GM18511 (cell line): Measurements from ENCODE around the gene IL1F10.
"Not testable (repeated sequence)": the region's sequence is repeated elsewhere in the genome, so short reads cannot be mapped to it uniquely, and the experiment has no call there.

Source experiments
- ATAC-seq: cut with Tn5 transposase; IDR thresholded peaks from one replicate; pipeline ENCODE4 v1.9.1; 2021; ENCODE audit warnings: mild to moderate bottlenecking, moderate library complexity; ENCODE audit not compliant: unreplicated experiment

The IL1F10 gene

DNA sequence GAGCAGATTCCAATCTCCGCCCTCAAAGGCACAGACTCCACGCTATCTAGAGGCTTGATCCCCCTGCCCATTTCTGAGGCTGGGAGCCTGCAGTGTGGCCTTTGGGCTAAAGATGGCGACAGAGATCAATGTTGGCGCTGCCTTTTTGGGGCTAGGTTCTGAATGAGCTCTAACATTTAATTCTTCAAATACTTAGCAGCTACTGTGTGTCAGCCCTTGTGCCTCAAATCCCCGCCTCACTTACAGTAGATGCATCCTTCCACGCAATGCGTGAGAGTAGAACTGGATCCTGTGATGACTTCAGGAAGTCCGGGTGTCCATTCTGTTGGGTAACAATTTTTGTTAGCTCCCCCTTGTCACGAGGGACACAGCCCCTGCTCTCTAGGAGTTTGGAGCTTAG lies 12.4 kb downstream of the IL1F10 start:
- ATAC-seq, result no peak

DNA sequence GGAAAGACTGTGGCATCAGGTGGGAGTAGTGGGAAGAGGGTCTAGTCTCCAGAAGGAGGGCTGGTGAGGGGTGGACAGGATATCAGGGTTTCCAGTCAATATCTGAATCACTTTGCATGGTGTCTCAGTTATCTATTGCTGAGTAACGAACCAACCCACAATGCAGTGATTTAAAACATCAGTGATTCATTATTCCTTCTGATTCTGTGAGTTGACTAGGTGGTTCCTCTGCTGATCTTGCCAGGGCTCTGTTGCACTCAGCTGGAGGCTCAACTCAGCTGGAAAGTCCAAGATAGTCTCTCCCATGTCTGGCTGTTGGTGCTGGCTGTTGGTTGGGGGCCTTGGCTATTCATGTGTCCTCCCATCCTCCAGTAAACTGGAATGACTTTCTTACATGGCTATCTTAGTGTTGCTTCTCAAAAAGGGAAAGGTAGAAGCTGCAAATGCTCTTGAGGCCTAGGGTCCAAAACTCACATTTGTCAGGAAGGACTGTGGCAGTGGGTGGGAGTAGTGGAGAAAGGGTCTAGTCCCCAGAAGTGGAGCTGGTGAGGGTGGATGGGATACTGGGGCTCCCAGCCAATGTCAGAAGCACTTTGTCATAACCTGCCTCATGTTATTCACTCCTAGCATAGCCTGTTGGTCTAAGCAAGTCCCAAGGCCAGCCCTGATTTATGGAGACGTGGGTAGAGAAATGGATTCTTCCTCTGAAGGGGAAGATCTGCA lies 13.9 kb downstream of the IL1F10 start:
- ATAC-seq, result no peak

DNA sequence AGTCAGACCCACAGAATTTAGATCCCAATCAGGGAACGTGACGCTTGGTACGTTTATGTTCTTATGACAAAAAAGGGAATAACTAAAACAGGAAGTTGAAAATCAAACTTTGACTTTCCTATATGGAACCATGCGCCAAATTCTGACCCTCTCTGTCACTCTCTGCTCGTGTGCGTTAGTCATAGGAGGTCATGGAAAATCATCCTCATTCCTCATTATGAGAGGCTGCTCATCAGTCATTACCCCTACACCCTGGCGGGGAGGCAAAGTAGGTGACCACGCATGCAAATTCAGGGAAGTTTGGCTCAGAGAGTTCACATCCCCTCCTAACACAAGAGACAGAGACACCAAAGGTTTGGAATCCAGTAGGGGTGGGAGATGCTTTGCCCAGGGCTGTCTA lies 15.5 kb downstream of the IL1F10 start:
- ATAC-seq, result no peak

DNA sequence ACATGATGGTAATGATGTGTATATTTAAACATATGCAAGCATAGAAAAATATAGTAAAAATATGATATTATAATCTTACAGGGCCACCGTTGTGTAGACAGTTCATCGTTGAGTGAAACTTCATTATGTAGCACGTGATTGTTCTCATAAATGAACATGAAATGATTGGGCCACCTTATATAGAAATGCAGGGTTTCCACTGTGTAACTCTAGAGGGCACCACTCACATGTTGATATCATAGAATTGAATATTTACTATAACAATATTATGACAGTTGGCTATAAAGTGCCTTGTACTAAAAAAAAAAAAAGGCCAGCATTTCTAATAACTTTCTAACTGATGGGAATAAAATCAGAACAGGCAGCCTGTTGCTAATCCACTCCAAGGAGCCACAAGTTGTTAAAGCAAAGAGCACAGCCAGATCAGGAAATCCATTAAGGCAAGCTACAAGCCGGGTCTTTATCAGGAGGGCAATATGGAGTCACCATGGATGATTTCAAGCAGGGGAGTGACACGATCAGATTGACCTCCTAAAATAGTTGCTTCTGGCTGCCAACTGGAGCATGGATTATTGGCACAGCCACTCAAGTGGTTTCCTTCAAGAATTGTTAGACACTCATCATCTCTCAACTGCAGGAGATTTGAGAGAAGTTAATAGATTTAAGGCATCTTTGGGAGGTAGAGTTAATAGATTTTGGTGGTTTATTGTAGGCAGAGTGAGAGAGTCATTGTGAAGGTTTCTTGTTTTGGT lies 16.7 kb downstream of the IL1F10 start:
- ATAC-seq, result no peak

DNA sequence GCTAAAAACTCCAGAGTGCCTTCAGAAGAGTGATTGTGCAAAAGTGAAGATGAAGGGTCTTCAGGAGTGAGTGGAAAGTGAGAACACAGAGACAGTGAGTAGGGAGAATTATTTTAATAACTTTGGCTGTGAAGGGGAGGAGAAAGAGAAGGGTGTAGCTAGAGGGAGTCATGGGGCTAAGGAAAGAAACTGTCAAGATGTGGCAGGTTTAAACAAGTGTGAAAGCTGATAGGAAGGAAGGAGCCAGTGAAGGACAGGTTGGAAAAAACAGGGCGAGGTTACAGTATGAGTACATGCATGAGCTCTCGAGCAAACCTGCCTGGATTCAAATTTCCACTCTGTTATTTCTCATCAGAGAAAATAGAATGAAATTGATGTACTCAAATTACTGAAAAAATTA lies 17.8 kb downstream of the IL1F10 start:
- no peak for ATAC-seq

DNA sequence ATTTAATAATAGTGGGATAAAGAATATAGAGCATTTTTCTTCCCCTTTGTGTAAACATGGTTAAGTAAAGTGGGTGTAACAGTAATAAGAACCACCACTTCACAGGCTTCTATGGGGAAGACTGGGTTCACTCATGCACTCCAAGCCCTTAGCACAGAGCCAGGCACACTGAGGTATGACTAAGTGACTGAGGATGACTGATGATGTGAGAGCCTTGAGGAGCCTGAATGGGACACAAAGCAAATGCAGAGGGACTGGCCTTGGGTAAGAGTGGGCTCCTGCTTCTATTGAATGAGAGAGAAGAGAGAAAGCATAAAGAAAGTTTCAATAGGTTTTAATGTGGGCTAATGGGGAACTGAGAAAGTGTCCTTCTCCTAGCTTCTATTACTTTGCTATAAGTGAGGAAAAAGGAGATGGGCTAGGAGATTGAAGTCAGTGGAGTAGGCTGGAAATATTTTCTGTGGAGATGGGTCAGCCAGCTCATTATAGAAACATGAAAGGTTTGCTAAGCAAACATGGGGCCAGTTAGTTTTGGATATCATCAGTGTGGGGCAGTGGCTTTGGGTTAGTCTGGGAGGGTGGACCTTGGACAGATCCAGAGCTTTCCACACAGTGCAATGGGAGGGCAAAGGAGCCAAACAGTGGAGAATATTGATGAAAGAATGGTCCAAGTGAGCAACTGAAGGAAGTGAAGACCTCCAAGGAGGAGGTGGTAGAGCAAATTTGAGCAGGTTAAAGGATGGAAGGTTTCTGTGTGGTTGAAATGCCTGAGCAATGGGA lies 20.6 kb downstream of the IL1F10 start:
- ATAC-seq, result no peak

DNA sequence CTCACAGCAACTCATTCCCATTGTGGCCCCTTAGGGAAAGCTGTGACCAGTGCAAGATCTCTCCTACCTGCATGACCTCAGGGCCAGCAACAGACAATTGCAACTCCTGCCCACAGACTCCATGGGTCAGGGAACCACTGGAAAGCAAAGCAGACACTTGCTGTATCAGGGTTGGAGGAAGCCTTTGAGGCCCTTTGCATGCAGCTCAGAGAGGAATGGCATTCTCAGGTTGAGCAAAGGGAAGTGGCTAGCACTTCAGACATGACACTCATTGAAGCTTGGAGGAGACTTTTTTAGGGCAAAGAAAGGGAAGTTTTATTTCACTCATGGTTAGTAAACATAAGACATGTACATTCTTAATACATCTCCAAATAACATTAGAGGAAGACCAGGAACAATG lies 22.1 kb downstream of the IL1F10 start:
- ATAC-seq, result no peak

DNA sequence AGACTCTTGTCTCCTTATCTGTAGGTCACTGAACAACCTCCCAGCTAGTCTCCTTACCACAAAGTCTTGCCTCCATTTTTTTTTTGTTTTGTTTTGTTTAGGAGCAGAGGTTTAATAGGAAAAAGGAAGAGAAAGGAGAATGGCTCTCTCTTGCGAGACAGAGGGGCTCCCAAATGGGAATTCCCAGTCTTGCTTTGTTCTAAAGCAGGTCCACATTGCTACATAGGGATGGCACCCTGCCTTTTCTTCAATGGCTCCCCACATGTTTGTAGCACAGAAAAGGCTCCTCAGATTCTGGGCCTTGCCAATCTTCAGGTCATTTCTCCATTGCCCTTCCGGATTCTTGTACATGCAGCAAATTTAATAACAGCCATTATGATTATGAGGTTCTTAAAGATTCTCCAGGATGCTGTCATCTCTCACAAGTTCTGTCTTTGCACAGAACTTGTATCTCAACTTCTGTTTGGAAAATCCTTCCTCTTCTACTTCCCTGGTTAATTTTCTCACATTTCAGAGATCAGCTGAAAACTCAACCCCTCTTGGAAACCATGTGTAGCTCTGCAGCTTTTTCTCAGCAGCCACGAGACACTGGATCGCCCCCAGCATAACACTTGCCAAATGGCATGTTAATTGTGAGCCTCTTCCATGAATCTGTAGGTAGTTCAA lies 23.6 kb downstream of the IL1F10 start:
- no peak for ATAC-seq

DNA sequence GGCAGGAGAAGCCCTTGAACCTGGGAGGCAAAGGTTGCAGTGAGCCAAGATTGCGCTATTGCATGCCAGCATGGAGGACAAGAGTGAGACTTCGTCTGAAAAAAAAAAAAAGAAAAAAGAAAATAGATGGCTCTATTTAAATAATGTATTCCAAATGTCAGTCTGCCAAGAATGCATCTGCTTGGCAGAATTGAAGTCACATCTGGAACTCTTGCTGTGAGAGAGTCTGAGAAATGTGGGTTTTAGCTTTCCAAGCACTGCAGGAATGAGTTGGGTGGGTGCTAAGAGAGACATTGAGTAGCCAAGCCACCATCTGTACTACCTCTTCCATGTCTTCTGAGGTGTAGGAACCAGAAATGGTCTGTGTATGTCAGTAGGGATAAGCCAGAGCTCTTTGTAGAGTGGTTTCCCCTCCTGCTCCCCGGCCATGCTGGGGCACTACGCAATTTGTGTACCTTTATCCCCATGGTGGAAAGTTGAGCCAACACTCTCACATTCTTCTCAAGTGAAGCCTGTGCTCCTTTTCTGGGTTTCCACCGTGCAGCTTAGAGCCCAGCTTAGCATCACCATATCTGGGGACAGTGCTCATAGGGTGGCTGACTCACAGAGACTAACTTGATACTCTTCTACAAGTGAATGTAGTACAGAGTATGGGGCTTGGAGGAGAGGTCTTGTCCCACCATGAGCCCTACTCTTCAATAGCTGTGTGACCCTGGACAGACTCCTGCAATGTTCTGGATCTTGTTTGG lies 25.3 kb downstream of the IL1F10 start:
- no peak for ATAC-seq

DNA sequence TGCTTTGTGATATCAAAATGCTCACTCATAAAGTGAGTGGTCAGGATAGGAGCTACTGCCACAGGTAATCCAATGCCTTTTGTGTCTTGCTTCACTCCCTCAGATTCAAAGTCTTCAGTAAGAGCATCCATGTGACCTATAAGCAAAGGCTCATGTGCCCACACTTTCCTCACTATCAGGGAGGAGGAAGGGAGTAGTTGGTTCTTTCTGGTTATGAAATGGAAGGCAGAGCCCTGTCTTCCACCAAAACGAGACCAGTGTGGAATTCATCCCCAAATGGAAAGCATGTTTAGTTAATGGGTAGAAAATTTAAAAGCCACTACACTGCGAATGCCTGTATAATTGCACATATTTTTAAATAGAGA lies 25.8 kb downstream of the IL1F10 start:
- ATAC-seq, result no peak

DNA sequence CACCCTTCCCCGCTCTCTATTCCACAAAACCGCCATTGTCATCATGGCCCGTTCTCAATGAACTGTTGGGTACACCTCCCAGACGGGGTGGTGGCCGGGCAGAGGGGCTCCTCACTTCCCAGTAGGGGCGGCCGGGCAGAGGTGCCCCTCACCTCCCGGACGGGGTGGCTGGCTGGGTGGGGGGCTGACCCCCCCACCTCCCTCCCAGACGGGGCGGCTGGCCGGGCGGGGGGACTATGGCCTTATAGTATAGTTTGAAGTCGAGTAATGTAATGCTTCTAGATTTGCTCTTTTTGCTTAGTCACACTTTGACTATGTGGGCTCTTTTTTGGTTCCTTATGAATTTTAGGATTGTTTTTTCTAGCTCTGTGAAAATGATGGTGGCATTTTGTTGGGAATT lies 28.5 kb downstream of the IL1F10 start:
- not testable (repeated sequence) for ATAC-seq

DNA sequence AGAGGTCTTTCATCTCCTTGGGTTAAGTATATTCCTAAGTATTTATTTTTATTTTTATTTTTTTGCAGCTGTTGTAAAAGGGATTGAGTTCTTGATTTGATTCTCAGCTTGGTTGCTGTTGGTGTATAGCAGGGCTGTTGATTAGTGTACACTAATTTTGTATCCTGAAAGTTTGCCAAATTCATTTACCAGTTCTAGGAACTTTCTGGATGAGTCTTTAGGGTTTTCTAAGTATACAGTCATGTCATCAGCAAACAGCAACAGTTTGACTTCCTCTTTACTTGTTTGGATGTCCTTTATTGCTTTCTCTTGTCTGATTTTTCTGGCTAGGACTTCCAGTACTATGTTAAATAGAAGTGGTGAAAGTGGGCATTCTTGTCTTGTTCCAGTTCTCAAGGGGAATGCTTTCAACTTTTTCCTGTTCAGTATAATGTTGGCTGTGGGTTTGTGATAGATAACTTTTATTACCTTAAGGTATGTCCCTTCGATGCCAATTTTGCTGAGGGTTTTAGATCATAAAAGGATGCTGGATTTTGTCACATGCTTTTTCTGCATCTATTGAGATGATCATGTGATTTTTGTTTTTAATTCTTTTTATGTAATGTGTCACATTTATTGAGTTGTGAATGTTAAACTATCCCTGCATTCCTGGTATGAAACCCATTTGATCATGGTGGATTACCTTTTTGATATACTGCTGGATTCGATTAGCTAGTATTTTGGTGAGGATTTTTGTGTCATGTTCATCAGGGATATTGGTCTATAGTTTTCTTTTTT lies 29.3 kb downstream of the IL1F10 start:
- not testable (repeated sequence) for ATAC-seq

DNA sequence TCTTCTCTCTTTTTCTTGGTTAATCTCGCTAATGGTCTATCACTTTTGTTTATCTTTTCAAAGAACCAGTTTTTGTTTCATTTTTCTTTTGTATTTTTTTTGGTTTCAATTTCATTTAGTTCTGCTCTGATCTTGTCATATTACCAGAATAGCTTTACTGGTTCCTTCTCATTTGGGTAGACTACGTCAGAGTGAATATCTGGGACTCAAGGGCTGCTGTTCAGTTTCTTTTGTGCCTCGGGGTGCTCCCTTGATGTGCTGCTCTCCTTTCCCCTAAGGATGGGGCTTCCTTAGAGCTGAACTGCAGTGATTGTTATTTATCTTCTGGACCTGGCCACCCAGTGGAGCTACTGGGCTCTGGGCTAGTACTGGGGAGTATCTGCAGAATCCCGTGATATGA lies 30.3 kb downstream of the IL1F10 start:
- ATAC-seq, result no peak

DNA sequence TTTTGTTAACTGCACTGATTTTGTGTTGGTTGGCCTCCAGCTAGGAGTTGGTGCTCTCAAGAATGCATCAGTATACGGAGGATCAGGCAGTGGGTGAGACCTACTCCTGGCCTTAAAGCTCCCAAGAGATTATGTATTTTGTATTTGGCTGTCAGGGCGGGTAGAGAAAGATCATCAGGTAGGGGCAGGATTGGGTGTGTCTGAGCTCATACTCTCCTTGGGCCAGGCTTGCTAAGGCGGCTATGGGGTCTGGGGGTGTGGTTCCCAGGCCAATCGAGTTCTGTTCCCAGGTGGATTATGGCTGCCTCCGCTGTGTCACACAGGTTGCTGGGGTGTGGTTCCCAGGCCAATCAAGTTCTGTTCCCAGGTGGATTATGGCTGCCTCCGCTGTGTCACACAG lies 30.8 kb downstream of the IL1F10 start:
- ATAC-seq, result no peak

DNA sequence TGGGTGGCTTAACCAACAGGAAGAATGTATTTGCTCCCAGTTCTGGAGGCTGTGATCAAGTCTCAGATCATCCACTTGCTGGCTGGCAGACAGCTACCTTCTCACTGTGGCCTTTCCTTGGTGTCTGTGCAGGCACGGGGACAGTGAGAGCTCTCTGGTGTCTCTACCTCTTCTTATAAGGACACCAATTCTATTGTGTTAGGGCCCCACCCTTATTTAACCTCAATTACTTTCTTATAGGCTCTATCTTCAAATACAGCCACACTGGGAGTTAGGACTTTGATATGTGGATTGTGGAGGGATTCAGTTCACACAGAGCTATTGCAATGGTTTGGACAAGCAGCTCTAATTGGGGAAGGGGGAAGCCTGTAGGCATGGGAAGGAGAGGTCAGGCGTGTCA lies 34.4 kb downstream of the IL1F10 start:
- ATAC-seq, result no peak

DNA sequence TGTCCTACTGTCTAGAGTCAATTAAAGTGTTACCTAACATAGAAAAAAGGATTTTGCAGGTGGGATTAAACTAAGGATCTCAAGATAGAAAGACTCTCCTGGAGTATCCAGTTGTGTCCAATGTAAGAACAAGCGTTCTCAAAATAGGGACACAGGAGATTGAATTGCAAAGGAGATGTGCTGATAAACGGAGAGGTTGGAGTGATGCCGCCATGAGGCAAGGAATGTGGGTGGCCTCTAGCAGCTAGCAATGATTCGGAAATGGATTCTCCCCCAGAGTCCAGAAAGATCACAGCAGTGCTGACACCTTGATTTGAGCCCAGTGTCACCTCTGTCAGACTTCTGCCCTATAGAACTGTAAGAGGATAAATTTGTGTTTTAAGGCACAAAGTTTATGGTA lies 35.5 kb downstream of the IL1F10 start:
- ATAC-seq, result no peak

DNA sequence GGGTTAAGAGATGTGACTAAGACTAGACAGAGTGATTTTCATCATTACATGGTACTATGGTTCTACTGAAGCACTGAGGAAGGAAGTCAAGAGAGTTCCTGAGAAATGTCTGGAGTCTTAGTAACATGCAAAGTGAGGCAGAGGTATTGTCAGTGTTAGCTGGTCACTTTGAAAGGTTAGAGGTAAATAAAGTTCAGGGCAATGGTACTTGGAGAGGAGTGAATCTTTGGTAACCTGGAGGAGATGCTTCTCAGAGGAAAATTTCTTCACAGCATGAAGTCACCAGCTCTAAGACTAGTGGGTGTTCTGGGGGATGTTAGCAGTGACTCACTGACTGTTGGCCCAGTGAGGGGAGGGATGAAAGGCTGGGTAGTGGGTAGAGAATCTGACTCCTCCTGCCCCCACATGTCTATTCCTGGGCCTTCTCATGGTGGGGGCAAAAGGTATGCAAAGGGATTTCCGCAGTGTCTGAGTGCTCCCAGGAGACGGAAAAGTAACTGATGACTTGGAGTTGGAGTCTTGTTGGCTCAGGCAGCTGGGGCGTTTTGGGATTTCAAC lies 36.4 kb downstream of the IL1F10 start:
- ATAC-seq, result no peak

DNA sequence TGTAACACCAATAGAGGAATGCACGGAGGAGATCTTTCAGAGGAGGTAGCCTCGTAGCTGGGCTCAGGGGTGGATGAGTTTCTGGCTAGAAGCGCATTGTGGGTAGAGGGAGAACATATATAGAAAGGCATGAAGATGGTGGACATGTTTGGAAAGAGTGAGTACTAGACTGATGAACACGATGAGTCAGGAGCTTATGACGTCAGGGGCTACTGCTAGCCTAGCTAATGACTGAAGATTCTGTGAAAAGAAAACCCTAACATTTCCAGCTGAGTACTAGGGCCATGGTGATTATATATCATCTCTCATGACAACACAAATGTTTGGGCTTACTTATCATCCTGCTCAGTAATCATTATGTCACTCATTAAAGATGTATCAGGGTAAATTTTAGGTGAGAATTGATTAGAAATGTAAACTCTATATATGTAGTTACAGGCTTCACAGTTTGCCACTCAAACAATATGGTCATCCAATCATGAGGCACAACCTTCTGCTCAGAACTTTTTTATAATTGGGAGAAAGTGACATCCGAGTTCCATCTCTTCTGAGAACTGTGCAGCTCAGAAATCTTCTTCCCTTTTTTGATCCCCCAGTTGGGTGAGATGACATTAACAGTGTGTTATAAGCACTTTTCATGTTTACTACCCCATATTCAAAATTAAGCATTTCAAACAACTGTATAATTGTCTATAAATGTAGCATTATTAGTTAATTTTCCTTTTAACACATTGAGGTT lies 37.4 kb downstream of the IL1F10 start:
- ATAC-seq, result no peak

DNA sequence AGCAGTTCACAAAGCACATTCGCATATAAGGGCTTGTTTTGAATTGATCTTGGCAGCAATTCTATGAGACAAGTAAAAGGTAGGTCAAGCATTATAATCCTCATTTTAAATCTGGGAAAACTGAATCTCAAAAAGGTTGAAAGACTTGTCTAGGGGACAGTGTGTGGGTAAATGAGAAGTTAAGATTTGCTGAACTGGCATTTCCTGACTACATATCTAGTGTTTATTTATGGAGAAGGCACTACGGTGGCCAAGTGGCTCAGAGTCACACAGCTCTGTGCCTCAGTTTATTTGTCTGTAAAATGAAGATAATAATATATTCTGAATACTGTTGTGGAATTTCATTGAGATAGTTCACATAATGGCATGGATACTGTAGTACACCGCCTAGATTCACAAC lies 43.4 kb downstream of the IL1F10 start:
- ATAC-seq, result no peak
